ENCODE data around the gene SQSTM1.
"Not testable (repeated sequence)": the region's sequence is repeated elsewhere in the genome, so short reads cannot be mapped to it uniquely, and the experiment has no call there.

The SQSTM1 gene

DNA sequence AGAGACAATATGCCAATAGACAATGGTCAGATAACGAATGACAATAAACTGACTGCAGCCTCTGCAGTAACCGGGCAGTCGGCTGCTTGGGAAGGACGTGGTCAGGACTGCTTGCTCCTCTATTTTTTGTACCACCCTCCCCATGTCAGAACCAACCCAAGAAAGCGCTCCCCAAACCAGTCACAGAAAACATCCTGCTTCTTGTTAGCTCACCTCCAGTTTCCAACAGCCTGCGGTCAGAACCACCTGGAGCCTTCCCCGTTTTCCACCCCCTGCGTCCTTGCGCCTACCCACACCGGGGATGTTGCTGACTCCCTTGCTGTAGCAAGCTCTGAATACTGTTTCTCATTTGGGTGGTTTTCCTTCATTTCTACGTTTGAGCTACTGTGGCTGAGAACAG lies 39.6 kb downstream of the SQSTM1 start:
- no peak for ATAC-seq

DNA sequence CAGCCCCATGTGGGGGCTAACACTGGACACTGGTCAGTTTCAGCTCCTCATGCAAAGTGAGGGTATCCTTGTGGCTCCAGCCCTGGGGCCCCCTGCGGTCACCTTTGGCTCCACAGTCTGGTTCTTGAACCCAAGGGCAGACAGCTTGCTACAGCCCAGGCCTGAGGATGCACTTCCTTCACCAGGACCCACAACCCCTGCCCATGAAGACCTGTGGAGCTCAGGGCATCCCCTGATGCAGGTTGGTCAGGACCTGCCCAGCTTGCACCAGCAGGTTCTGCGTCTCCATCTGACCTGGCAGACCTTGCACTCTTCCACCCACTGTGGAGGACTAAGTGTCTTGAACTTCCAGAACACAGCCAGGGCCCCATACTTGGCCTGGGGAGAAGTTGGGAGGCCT lies 41.6 kb downstream of the SQSTM1 start:
- no peak for ATAC-seq

DNA sequence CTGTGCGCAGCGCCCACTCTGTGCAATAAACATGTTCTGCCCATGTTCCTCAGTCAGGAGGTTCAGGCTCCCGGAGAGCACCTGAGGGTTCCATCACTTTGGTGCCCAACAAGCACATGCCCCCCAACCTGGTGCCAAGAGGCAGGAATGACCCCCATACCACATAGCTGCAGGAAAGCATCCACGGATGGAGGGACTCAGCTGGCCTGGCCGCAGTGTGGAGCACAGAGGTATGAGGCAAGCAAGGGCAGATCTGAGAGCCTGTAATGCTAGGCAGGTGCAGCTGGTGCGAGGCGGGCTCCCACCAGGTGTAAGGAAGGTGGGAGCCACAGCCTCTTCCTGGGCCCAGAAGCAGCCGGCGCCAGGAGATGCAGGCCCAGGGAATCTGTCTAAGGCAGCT lies 42.2 kb downstream of the SQSTM1 start:
- ATAC-seq, result no peak

- no peak for ATAC-seq
Observed at GRCh38 chr5:179863449-179864085, 42.9 kb downstream of the SQSTM1 start.

GRCh38 chr5:179864686-179865085 lies 44.0 kb downstream of the SQSTM1 start:
- ATAC-seq, result no peak

GRCh38 chr5:179865491-179866240 lies 45.0 kb downstream of the SQSTM1 start:
- ATAC-seq, result no peak

DNA sequence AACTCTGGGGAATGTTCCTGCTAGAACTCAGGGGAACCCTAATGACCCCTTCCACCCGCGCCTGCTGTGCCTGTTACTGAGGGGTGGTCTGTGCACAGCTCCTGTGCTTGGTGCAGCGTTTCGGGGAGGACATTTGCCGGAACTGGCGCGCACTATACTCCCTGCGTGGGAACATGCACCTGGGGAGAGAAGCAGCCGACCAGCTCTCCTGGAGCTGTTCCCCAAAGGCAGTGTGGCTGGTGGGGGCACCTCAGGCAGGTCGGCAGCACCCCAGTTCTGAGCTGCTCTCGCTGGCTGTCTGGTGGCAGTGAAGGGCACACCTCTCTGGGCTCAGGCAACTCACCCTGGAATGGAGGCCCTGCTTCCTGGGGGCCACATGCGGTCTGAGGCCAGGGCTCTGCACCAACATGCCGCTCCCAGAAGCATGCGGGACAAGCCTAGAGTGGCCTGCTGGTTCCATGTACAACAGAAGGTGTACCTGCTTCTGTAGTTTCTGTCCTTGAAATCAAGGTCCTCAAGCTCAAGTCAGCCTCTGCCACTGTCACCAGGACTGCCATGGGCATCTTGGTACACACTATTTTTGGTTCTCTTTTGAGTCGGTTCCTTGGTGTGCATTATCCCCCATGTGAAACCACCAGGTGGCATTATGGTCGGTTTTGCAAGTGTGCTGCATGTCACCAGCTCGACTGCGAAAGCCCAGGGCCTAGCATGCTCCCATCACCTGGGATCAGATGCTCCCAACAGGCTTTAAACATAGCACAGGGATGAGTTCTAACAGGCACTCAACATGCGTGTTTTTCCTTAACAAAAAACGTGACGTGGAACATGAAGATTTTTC lies 45.8 kb downstream of the SQSTM1 start:
- peak; percentile 58 to 66 for ATAC-seq

DNA sequence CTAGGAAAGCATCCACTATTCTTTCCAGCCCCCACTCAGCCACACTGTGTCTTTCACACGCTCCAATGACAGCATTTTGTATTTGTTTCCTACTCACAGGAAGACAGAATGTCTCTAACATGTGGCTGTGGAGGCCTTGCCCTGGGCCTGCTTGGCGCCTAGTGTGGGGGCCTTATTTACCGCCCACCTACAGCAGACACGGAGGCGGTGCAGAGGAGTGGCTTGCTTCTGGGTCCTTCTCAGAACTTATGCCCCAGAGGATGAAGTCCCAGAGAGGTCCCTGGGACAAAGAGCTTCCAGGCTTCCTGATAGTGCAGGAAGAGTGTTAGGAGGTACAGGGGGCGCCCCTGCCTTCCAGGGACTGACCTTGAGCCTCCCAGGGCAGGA lies 46.4 kb downstream of the SQSTM1 start:
- ATAC-seq, result no peak

- no peak for ATAC-seq
Observed at GRCh38 chr5:179867476-179867875, 46.8 kb downstream of the SQSTM1 start.

GRCh38 chr5:179868541-179868940 lies 47.8 kb downstream of the SQSTM1 start:
- ATAC-seq, result no peak

- no peak for ATAC-seq
Observed at GRCh38 chr5:179869101-179869500, 48.4 kb downstream of the SQSTM1 start.

- no peak for ATAC-seq
Observed at GRCh38 chr5:179869641-179870402, 49.1 kb downstream of the SQSTM1 start.

- no peak for ATAC-seq
Observed at GRCh38 chr5:179870403-179870903, 49.7 kb downstream of the SQSTM1 start.

DNA sequence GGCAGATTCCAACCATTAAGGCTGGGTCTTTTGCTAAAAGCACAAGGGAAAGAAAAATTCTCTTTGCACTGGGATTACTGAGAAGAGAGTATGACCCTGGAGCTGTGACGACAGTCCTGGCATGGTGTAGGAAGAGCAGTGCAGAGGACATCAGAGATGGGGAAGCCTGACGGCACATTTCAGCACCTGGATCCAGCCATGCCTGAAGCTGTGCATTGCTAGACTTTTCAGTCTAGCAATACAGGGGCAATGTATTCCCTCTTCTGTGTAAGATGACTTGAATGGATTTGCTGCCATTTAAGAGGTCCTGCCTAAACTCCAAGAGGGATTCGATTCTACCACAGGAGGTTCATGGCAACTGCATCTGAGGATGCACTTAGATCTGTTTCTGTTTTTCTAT lies 50.2 kb downstream of the SQSTM1 start:
- ATAC-seq, result no peak

GRCh38 chr5:179871533-179871932 lies 50.8 kb downstream of the SQSTM1 start:
- not testable (repeated sequence) for ATAC-seq

DNA sequence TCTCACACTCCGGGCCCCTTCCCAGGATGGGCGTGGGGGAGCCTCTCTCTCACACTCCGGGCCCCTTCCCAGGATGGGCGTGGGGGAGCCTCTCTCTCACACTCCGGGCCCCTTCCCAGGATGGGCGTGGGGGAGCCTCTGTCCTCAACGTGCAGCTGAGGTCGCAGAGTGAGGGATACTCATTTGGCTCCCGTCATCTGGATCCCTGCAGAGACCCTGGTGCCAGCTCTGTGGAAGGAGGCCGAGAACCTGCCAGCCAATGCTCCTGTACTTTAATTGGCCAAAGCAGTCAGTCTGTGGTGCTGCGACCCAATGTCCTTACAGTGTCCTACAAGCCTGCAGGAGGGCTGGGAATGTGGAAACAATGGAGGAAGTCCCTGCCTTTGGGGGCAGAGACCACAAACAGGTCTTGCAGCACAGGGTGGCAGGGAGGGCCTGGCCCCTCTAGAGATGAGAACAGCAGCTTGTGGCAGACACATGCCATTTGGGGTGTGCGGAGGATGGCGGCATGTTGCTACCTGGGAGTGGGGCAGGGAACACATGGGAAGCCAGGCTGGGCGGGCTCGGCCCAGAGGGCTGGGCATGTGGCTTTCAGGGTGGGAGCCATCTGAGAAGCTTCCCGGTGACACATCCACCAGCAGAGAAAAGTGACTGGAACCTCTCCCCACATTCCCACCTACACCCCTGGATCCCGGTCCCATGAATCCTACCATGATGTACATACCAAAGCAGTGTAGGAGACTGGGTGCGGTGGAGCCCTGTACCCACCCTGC lies 51.5 kb downstream of the SQSTM1 start:
- no peak for ATAC-seq

DNA sequence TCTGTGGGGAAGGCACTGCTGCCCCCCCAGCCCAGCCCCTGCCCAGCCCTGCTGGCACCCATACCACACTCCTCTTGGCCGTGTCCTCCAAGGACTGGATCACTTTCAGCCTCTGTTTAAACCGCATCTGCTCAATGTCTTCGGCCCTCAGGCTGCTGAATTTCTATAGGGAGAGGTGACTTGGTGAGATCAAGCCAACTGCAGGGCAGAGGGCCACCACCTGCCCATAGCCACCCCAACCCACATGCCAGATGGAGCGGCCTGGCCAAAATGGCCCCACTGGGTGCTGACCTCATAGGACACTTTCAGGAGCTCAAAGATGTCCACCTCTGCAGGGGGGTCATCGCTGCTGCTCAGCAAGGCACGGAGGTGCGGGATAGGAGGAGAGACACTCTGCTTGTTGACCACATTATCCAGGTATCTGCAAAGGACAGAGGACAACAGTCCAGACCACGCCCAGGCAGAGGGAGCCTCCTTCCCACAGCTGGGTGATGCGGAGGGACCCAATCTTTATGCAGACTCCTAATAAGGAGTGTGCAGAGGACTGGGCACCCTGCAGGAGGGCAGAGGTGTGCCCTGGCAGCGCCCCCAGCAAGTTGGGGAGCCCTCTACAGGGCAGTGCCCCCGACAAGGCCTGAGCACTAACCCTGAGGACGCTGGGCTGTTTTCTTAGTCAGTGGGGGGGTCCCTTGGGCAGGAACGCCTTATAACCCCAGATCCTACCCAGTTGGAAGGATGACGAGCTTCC lies 52.3 kb downstream of the SQSTM1 start:
- no peak for ATAC-seq

DNA sequence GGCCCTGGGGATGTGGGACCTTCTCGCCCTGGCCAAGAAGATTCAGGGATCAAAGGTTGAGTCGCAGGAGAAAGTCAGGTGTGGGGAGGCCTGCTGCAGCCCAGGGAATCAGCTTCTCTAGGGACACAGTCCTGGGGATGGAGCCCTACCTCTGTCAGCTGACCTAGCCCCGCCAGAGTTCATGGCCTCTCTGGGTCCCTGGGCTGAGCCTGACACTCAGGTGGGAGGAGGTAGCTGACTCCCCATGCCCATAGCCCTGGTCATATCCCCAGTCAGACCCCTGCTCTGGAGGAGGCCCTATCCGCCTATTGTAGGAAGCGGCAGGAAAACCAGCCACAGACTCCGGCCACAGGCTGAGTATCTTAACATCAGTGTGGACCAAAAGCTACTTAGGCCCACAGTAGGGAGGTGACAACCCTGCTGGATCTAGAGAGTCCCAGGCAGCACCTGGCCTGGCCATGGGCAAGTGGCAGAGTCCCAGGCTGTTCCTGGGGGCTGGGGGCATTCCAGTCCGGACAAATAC lies 52.9 kb downstream of the SQSTM1 start:
- ATAC-seq, result no peak

- no peak for ATAC-seq
Observed at GRCh38 chr5:179874136-179874535, 53.4 kb downstream of the SQSTM1 start.

DNA sequence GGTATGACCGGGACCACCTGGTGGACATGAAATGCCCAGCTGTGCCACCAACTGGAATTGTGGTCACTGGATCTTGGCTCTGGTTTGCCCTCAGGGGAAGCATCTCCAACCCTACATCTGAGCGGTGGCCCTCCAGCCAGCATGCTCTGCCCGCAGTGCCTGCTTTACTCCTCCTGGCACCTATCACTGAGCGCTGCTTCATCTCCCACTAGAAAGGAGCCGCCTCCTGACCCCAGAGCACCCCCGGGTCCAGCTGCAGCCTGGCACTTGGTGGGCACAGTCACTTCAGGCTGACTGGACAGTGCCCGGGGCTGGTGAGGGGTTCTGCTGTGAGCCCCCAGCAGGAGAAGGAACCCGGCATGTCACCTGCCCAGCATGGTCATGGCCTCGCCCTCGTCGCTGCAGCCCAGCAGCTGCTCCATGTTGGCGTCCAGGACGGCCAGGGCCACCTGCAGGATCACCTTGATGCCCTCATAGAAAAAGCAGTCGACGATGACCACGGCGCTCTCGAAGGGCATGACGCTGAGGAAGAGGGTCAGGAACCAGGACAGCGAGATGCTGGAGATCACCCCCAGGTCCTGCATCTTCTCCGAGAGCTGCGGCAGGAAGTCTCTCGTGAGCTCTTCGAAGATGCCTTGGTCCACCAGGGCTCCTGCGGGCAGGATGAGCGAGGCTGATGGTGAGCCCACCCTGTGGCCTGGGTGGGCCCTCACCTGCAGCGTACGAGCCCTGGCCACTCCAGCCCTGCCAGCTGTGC lies 54.0 kb downstream of the SQSTM1 start:
- no peak for ATAC-seq
